Fibroblast of gingiva (primary cell): ENCODE data around the gene MLYCD.

ENCODE experiments used
- DNase-seq: peaks from one replicate; pipeline ENCODE4 v3.0.0-alpha.2; 2011; ENCODE audit warnings: low read depth

The MLYCD gene

GRCh38 chr16:83898463-83899271 lies at the start of gene MLYCD:
Gene MLYCD (plus strand): TSS chr16:83899115. CDS start chr16:83899145, 30 bp downstream.
- peak; percentile 72 for DNase-seq

GRCh38 chr16:83849421-83849820 lies 49.5 kb upstream of the MLYCD start:
- DNase-seq = no peak

GRCh38 chr16:83850947-83851346 lies 48.0 kb upstream of the MLYCD start:
- DNase-seq = no peak

GRCh38 chr16:83851473-83851872 lies 47.4 kb upstream of the MLYCD start:
- DNase-seq = no peak

- DNase-seq = no peak
Measured at GRCh38 chr16:83852774-83853173, 46.1 kb upstream of the MLYCD start.

GRCh38 chr16:83853834-83854233 lies 45.1 kb upstream of the MLYCD start:
- DNase-seq = no peak

- no peak for DNase-seq
Measured at GRCh38 chr16:83854420-83854819, 44.5 kb upstream of the MLYCD start.

GRCh38 chr16:83856792-83857191 lies 42.1 kb upstream of the MLYCD start:
- DNase-seq = no peak

GRCh38 chr16:83859265-83859664 lies 39.6 kb upstream of the MLYCD start:
- no peak for DNase-seq

- no peak for DNase-seq
Measured at GRCh38 chr16:83862661-83863060, 36.3 kb upstream of the MLYCD start.

- no peak for DNase-seq
Measured at GRCh38 chr16:83863682-83864081, 35.2 kb upstream of the MLYCD start.

GRCh38 chr16:83870830-83871229 lies 28.1 kb upstream of the MLYCD start:
- DNase-seq = no peak

- DNase-seq = peak; percentile 36
Measured at GRCh38 chr16:83878838-83879237, 20.1 kb upstream of the MLYCD start.

- no peak for DNase-seq
Measured at GRCh38 chr16:83882163-83882885, 16.6 kb upstream of the MLYCD start.

GRCh38 chr16:83886199-83886971 lies 12.5 kb upstream of the MLYCD start:
- no peak for DNase-seq

- no peak for DNase-seq
Measured at GRCh38 chr16:83887080-83887479, 11.8 kb upstream of the MLYCD start.

- DNase-seq = no peak
Measured at GRCh38 chr16:83887564-83887963, 11.4 kb upstream of the MLYCD start.

GRCh38 chr16:83888672-83889044 lies 10.3 kb upstream of the MLYCD start:
- no peak for DNase-seq

GRCh38 chr16:83890359-83890758 lies 8.6 kb upstream of the MLYCD start:
- no peak for DNase-seq

GRCh38 chr16:83891742-83892141 lies 7.2 kb upstream of the MLYCD start:
- DNase-seq = no peak

GRCh38 chr16:83895243-83895642 lies 3.7 kb upstream of the MLYCD start:
- no peak for DNase-seq

GRCh38 chr16:83895942-83896341 lies 3.0 kb upstream of the MLYCD start:
- no peak for DNase-seq
